ENCODE data around the gene IFITM2. TPM values are rescaled to one million over a fixed set of nuclear protein-coding genes. Genes with fewer than 3 reads are reported as not detected.

The IFITM2 gene
- total RNA-seq, 4 donors from 2014 or later: 37.8 to 80.9 (median 44.9) TPM

GRCh38 chr11:357582-357981 is 50.0 kb downstream of the IFITM2 start:
- H3K27me3 ChIP-seq: peaks cover 0 to 7% (median 5%) of the 10 kb centered on the region in 3 donors
- no peak overlapping the region for H3K4me3 ChIP-seq
- H3K27ac ChIP-seq: no peak overlapping the region
- DNase-seq (no peak), ATAC-seq (no peak)
- no peaks in the 10 kb centered on the region for H3K36me3 ChIP-seq
- no peak for TF ChIP-seq CTCF (IDR thresholded peaks at IDR 0.05 in 4 of 5, conservative IDR thresholded peaks at IDR 0.05 in 1 of 5)
- TF ChIP-seq POLR2A (IDR thresholded peaks at IDR 0.05): no peak
- in situ Hi-C loops (cut with MboI; ENCODE audit: low sequenced_read_pairs in 4 of 4): loop anchor here in 1 of 4 donors (10.0 kb wide), 1 partner anchor 53 kb away; the partner anchor contains the start of gene IFITM2
- H3K9me3 ChIP-seq: no peaks in the 10 kb centered on the region
- intact Hi-C loops (cut with DNase I; ENCODE audit: low total_unique reads): loop anchor here (5.0 to 10.0 kb wide), 2 partner anchors 50 to 103 kb away; partner anchors contain the start of gene IFITM2
- H3K4me1 ChIP-seq: peaks cover 21 to 25% of the 10 kb centered on the region in 2 donors

GRCh38 chr11:358129-358800 is 50.6 kb downstream of the IFITM2 start:
- peaks cover 14 to 18% of the 10 kb centered on the region in 2 donors for H3K4me1 ChIP-seq
- in situ Hi-C loops (cut with MboI; ENCODE audit: low sequenced_read_pairs in 4 of 4) (loop anchor here in 1 of 4 donors (10.0 kb wide), 1 partner anchor 53 kb away; the partner anchor contains the start of gene IFITM2), intact Hi-C loops (cut with DNase I; ENCODE audit: low total_unique reads) (loop anchor here (5.0 to 10.0 kb wide), 2 partner anchors 51 to 103 kb away; partner anchors contain the start of gene IFITM2)
- no peak for TF ChIP-seq CTCF (IDR thresholded peaks at IDR 0.05 in 4 of 5, conservative IDR thresholded peaks at IDR 0.05 in 1 of 5)
- TF ChIP-seq POLR2A (IDR thresholded peaks at IDR 0.05): no peak
- ATAC-seq (no peak), DNase-seq (no peak)
- no peak overlapping the region for H3K27ac ChIP-seq
- no peaks in the 10 kb centered on the region for H3K9me3 ChIP-seq
- no peak overlapping the region for H3K4me3 ChIP-seq
- H3K36me3 ChIP-seq: no peaks in the 10 kb centered on the region
- peaks cover 0 to 7% (median 5%) of the 10 kb centered on the region in 3 donors for H3K27me3 ChIP-seq

Other genes starting within 250 kb of the IFITM2 start
- gene SCGB1C1, start 114.7 kb upstream of the IFITM2 start, total RNA-seq: not detected
- 10 to 100 TPM; 11.3 to 15.9 (median 12.8) TPM for gene BET1L, start 100.4 kb upstream of the IFITM2 start, total RNA-seq
- 10 to 100 TPM; 35.6 to 68.5 (median 47.8) TPM for gene RIC8A, start 100.1 kb upstream of the IFITM2 start, total RNA-seq
- gene SIRT3, start 71.5 kb upstream of the IFITM2 start, total RNA-seq: 10 to 100 TPM in 3 of 4 donors, 1 to 10 TPM in 1; 9.2 to 15.0 (median 12.7) TPM
- gene PSMD13, start 70.8 kb upstream of the IFITM2 start, total RNA-seq: 100 to 1,000 TPM; 128 to 189 (median 163) TPM
- under 1 TPM in 1 of 4 donors, not detected in 3; 0.09 TPM for gene NLRP6, start 29.4 kb upstream of the IFITM2 start, total RNA-seq
- 1 to 10 TPM in 3 of 4 donors, under 1 TPM in 1; 0.98 to 3.4 (median 2.7) TPM for gene PGGHG, start 18.7 kb upstream of the IFITM2 start, total RNA-seq
- gene IFITM5, start 8.3 kb upstream of the IFITM2 start, total RNA-seq: not detected
- 100 to 1,000 TPM in 1 of 4 donors, 10 to 100 TPM in 3; 47.8 to 103 (median 80.5) TPM for gene IFITM1, start 6.2 kb downstream of the IFITM2 start, total RNA-seq
- 10 to 100 TPM; 46.3 to 83.6 (median 63.2) TPM for gene IFITM3, start 13.0 kb downstream of the IFITM2 start, total RNA-seq
- gene B4GALNT4, start 61.7 kb downstream of the IFITM2 start, total RNA-seq: not detected
- gene PKP3, start 86.4 kb downstream of the IFITM2 start, total RNA-seq: 1 to 10 TPM in 1 of 4 donors, under 1 TPM in 1, not detected in 2; 0.55 to 1.3 TPM
- gene SIGIRR, start 107.2 kb downstream of the IFITM2 start, total RNA-seq: 10 to 100 TPM in 3 of 4 donors, 1 to 10 TPM in 1; 4.2 to 21.6 (median 11.9) TPM
- under 1 TPM in 2 of 4 donors, not detected in 2; 0.23 to 0.41 TPM for gene ANO9, start 134.2 kb downstream of the IFITM2 start, total RNA-seq
- gene PTDSS2, start 142.5 kb downstream of the IFITM2 start, total RNA-seq: 10 to 100 TPM; 21.7 to 31.5 (median 23.7) TPM
- gene RNH1, start 199.4 kb downstream of the IFITM2 start, total RNA-seq: 100 to 1,000 TPM; 138 to 197 (median 159) TPM
- gene HRAS, start 227.8 kb downstream of the IFITM2 start, total RNA-seq: 10 to 100 TPM; 17.1 to 50.0 (median 37.6) TPM
- under 1 TPM in 2 of 4 donors, not detected in 2; 0.29 to 0.36 TPM for gene LRRC56, start 229.7 kb downstream of the IFITM2 start, total RNA-seq